COLO829 (cell line): ENCODE measurements around the gene IPO11.
"Not testable (repeated sequence)": the region's sequence is repeated elsewhere in the genome, so short reads cannot be mapped to it uniquely, and the experiment has no call there.

ENCODE experiments used
- DNase-seq: peaks from one replicate; pipeline ENCODE4 v3.0.0; 2012; ENCODE audit warnings: low spot score

The IPO11 gene

GRCh38 chr5:62649025-62649424, 236.5 kb downstream of the IPO11 start:
- DNase-seq: no peak

DNA sequence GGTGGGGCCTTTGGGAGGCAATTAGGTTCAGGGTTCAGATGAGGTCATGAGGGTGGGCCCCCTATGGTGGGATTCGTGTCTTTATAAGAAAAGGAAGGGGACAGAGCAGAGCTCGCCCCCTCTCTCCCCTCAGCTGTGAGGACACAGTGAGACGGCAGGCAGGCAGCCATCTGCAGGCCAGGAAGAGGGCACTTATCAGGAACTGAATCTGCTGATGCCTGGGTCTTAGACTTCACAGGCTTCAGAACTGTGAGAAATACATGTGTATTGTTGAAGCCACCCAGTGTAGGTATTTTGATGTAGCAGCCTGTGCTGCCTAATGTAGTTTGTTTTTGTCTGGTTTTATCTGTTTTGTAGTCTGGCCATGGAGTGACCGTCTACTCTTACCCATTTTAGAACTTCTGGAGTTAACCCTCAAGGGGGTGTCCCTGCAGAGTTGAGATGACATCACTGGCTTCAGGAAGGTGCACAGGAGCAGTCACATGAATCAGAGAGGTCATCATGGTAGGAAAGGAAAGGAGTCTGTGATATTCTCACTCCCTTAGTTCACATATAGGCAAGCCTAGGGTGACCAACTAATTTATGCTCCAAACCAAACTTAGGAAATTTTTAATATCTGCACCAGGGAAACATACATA, 237.0 kb downstream of the IPO11 start:
- DNase-seq: no peak

- no peak for DNase-seq
Measured at GRCh38 chr5:62650197-62650596, 237.6 kb downstream of the IPO11 start.

DNA sequence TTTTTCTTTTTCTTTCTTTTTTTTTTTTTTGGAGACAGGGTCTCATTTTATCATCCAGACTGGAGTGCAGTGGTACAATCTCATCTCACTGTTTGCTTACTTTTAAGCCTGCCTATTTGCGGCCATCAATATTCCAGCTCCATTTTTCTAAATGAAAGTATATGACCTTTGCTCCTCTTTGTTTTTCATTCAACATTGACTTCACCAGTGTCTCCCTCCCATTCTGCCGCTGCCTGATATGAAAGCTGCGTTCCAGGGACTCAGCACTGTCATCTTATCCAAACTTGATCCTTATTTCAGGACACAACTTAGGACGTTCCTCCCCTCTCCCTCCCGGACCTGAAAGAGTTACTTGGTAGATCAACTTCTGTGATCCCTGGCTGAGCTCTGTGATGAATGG, 239.7 kb downstream of the IPO11 start:
- DNase-seq: no peak

DNA sequence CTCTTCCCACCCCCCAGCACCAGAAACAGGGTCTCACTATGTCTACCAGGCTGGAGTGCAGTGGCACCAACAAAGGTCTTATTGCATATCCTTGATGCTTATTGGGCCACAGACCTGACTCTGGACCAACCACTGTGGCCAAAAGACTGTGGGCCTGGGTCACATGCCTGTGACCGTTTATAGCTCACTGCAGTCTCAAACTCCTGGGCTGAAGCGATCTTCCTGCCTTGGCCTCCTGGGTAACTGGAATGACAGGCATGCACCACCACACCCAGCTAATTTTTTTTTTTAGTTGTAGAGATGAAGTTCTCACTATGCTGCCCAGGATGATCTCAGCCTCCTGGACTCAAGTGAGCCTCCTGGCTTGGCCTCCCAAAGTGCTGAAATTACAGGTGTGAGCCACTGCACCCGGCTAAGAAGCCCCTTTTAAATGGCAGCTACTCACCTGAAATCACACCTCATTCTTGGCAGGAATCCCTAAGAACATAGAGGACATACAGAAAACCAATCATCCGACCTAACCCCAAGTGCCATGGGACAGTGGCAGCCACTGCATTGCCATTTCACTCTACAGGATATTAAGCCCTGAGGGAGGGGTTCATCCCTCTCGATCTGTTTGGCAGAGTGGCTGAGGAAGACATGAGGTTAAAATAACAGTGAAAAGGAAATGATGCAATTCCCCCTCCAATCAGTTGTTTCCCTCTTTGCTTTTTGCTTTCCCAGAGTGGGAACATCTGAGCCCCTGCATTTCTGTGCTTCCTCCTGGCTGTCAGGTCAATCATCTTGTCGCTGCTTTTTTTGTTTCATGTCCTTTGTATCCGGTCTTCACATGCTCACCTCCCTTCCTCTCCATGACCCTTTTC, 240.7 kb downstream of the IPO11 start:
- no peak for DNase-seq

- DNase-seq: no peak
Measured at GRCh38 chr5:62653864-62654575, 241.5 kb downstream of the IPO11 start.

- not testable (repeated sequence) for DNase-seq
Measured at GRCh38 chr5:62657772-62658171, 245.2 kb downstream of the IPO11 start.

- no peak for DNase-seq
Measured at GRCh38 chr5:62661126-62661525, 248.6 kb downstream of the IPO11 start.

DNA sequence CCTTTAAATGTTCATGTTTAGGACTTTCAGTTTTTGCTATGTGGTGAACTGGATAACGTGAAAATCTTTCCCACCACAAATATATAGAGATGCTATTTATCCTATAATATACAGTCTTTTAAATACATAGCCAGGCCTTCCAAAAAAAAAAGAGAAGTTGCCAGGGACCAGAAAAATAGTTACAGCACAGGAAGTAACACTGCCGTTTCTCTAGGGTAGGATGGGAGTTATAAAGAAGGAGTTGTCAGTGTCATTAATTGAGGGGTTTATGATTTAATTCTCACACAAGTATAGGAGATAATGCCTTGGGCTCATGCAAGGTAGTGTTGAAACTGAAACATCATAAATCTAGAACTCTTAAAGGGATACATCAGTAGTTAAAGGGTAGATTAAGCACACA, 250.0 kb downstream of the IPO11 start:
- DNase-seq: no peak

GRCh38 chr5:62671479-62671878, 258.9 kb downstream of the IPO11 start:
- no peak for DNase-seq

- not testable (repeated sequence) for DNase-seq
Measured at GRCh38 chr5:62676596-62676995, 264.0 kb downstream of the IPO11 start.
